ENCODE measurements around the gene C21orf91.

Gene C21orf91

DNA sequence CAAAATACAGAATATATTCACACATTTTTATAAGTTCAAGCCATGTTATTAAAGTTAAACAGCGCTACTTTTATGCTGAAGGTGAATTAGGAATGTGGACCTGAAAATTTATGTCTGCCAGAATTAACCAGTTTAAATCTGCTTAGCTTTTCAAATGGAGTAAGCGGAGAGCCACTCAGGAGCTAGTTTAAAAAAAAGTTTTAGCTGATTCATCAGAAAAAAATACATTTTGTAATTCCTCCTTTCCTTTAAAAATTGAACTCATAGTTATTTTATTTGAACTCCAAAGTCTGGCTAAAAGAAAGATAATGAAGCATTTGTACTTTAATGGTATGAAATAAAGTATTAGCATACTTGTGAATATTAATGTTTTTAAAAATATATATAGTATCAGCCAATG is 21.2 kb downstream of the C21orf91 start:
- no peak for DNase-seq (ENCODE audit: low spot score)

DNA sequence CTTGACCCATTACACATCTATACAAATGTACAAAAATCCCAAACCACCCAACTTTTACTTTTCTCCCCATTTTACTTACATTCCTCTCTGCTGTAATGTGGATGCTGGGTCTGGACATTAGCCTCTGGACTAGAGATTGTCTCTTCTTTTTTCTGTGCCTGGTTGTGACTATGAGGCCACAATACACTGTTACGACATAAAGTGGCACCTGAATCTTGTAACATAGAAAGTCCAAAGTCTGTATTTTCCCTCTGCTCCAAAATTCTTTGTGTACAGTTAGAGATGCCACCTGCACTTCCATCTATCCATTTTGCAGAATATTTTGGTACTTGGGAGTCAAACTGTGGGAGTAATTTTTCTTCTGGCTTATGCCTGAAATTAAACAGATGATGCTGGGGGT is 22.7 kb downstream of the C21orf91 start:
- DNase-seq (ENCODE audit: low spot score): no peak

DNA sequence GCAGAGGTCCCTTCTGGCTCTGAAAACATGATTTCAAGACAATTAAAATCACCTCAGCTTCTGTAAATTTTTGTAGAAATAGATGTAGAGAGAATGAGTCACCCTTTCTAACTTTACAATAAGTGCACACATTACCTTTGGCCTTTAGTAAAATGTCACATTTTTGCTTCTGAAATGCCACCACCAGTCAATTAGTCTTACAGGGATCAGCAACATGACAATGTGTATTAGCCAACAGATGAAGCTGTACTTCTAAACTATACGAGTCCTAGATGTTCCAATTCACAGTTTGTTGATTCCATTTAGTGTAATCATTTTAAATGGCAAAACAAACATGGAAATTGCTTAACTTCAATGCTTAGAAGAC is 23.1 kb downstream of the C21orf91 start:
- DNase-seq (ENCODE audit: low spot score): peak; percentile 49

DNA sequence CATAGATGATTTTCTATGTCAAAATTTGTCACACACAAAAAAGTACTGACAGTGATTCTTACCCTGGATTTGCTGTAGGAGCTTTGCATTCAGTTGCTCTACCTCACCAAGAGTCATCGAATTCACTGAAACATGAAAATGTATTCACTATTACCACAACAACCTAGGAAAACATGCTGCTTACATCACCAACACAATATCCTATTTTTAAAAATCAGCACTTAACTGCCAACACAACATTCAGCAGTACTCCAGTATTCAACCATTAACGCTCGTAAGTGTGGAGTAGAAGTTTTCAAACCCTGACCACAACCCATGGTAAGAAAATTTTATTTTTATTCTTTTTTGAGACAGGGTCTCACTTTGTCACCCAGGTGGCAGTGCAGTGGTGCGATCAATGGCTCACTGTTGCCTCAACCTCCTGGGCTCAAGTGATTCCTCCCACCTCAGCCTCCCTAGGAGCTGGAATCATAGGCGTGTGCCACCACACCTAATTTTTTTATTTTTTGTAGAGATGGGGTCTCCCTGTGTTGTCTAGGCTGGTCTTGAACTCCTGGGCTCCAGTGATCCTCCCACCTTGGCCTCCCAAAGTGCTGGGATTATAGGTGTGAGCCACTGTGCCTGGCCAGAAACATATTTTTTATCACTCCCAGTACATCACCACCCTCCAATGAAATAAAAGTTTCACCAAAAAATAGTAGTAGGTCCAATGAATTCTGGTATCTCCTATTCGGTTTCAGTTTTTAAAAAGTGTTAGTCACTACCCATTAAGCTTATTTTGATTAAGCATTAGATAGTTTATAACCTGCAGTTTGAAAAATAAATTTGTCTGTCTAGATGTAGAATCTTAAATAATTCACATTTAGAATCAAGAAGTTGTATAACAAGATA is 23.8 kb downstream of the C21orf91 start:
- DNase-seq (ENCODE audit: low spot score): peak; percentile 55

DNA sequence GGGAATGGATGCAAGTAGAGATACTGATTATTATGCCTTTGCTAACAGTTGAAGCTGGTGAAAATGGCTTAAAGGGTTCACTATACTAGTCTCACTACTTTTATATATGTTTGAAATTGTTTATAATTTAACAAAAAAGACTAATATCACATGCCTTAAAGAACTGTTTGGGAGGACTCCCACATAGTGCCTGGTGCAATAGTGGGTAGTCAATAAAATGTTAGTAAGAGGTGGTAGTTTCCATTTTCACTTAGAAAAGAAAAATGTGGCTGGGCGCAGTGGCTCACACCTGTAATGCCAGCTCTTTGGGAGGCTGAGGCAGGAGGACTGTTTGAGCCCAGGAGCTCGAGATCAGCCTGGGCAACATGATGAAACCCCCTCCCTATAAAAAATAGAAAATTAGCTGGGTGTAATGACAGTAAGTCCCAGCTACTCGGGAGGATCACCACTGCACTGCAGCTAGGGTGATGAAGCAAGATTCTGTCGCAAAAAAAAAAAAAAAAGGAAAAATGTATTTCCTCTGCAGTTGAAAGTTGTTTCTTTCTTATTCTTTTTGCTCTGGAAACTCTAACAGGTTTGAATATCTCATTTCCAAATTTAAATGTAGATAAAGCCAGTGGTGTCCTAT is 24.5 kb downstream of the C21orf91 start:
- DNase-seq (ENCODE audit: low spot score): no peak

DNA sequence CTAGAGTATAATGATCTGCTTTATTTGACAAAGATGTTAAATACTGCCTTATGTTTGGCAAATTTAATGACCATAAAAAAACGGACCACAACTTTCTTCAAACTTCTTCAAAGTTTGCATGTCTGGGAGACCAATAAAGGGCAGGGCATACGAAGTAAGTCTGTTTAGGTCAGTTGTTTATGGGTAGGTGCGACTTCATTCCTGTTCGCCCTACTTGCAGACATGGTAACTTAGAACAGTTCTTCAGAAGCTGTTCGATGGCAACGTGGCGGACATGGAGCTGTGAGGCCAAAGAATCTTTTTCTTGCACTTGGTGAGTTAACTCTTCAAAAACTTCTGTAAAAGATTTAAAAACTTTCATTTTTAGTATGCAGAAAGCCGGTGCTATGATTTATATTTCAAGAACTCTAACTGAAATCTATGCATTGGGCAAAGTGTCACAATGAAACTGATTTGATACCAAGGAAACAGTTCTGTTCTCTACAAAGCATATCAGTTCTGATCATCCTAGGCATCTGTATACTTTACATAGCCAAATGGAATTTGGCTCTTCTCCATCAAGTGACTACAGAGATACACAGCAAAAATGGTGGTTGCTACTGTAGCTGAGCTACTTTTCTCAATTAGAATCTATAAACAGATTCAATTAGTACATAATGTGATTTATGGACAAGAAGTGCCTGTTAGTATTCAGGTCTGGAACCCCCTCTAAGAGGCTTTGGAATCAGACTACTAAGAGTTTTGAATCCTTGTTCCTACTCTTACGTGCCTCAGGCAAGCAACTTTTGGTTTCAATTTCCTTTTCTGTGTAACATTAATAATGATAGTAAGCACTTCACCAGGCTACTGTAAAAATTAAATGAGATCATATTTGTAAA is 25.7 kb downstream of the C21orf91 start:
- peak; percentile 49 for DNase-seq (ENCODE audit: low spot score)

DNA sequence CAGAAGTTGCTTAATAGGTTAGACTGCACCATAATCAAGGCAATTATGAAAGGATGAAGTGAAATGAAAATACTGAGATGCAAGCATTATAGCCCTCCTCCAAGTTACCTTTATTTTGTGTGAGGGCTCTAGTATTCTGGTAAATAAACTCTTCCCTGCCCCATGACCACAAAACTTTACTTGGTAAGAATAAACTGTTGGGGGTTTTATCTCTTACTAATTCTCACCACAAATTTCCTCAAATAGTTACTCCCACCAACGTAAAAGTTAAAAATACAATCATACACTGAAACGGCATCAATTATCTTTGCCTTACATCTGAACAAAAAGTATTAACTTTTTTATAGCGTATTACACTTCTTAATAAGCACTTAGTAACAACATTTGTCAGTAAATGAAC is 29.5 kb downstream of the C21orf91 start:
- peak; percentile 58 for DNase-seq (ENCODE audit: low spot score)

DNA sequence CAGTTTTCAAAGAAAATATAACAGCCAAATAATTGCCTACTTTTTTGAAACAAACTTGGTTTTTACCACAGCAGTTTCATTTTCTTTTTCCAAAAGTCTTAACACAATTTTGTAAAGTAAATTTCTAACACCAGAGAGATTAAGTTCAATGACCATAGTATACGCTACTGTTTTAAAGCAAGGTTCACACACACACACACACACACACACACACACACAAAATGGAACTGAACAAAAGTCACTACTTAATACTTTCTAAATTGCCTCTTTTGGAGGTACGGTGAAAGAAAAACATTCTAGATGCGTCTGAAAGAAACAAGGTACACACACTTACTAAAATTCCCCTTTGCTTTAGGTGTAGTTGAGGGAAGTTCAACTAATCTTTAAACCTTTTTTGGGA is 30.1 kb downstream of the C21orf91 start:
- DNase-seq (ENCODE audit: low spot score): no peak

DNA sequence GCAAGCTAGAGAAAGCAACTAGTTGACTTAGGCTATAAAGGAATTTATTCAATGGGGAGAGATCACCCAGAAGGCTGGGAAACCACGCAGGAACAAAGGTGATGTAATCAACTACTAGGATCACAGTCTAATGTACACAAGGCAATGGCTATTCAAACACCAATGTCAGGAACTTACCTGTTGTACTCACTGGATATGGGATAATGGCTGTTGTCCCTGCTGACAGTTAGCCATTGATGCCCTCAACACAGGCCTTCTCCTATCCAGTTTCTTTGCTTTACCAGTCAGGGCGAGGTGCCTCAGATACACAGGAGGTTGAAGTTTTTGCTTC is 32.3 kb downstream of the C21orf91 start:
- no peak for DNase-seq (ENCODE audit: low spot score)

DNA sequence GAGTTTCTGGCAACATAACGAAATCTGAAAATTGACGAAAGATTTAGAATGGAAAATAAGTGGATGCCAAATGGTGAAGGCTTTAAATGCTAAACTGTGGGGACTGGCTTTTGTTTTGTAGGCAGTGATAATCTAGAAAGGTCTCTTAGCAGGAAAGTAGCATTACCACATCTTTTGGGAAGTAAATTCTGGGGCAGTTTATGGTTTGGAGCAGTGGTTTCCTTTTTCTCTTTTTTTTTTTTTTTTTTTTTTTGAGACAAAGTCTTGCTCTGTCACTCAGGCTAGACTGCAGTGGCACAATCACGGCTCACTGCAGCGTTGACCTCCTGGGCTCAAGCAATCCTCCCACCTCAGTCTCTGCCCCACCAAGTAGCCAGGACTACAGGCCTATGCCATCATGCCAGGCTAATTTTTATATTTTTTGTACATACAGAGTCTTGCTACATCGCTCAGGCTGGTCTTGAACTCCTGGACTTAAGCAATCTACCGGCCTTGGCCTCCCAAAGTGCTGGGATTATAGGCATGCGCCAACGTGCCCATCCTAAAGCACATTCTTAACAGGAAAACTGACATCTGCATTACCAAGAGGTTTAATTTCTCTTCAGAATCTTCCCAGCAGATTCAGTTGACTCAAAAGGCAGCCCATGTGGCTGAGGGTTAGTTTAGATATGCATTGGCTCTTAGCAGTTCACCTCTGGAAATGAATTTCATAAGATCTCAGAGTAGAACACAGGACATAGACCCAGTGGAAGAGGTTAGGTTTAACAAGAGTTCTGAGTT is 32.9 kb downstream of the C21orf91 start:
- no peak for DNase-seq (ENCODE audit: low spot score)

DNA sequence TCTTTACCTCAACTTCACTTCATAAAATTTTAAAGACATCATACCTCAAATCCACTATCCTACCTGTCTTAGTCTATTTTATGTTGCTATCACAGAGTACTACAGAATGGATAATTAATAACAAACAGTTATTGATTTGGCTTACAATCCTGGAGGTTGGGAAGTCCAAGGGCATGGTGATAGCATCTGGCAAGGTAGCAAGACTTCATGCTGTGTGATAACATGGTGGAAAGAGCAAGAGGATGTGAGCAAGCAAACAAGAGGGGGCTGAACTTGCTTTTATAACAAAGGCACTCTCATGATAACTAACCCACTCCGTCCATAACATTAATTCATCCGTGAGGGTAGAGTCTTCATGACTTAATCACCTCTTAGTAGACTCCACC is 33.8 kb downstream of the C21orf91 start:
- DNase-seq (ENCODE audit: low spot score): no peak

DNA sequence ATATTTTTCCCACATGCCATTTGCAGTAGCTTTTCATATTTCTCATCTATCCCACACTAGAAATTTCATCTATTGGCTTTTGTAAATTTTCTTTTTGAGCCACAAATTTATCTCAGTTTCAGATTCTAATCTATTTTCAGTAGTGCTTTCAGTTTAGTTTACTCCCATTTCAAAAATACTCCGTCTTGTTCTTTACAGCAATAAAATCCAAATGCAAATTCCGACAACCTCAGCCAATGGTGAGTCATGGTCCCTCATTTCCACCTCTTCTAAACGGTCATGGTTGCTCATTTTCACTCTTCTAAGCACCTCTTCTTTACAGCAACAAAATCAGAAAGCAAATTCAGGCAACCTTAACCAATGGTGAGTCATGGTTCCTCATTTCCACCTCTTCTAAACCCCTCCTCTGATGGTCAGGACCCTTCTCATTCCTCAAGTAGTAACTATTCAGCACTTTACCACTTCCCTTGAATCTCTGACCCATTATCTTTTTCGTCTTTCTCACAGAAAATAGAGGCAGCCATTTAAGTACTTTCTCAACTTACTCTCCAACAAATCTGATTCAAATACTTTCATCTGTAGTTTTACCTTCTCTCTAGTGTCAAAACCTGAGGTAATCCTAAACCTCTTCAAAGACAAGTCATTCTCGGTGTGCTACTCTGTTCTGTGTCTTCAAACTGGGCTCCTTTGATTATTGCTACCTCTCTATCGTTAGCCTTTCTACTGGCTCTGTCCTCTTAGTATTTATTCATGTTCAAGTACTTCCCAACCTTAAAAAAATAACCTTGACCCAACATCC is 34.4 kb downstream of the C21orf91 start:
- DNase-seq (ENCODE audit: low spot score): peak; percentile 69

DNA sequence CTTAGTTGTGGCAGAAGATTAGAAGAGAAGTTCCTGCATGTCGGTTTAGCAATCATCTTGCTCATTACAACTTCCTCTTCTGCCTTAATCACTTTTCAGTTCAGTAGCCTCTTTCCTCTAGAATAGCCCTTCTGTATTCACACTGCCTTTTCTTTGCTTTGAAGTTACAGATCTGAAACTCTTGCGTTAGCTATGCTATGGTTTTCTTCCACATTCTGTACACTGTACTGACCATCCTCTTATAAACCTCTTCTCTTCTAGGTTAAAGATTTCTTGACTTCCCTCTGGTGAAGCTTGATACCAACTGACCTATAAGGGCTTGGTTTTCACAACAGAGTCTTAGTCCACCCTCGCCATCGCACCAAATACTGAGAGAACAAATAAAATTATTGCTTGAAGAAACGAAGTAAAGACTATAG is 35.0 kb downstream of the C21orf91 start:
- DNase-seq (ENCODE audit: low spot score): no peak

DNA sequence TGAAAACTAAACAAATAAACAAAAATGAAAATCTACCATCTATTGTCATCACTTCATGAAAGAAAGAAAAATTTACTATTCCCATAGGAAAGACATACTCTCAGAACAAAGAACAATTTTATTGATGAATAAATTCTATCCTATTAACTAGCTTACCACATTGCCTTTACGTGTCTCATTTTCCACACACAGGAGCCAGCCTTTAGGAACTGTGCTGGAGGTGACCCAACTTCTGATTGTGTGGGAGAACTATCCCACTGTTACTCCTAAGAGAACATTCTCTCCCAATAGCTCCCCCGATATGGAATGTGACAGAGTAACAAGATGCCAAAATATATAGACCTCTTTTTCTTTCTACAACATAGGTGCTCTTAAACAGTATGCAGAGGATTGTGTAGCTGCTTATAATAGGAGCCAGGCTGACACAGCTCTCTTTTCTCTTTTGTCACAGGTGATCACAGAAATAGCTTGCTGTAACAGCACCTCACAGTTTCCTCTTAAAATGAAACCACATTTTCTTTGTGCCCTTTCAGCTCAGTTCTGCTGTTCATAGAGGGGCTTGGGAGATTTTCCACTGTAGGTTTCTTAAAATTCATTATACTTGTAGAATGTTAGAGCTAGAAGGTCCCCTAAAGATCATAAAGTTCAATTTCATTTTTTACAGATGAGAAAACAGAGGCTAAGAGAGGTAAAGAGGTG is 35.5 kb downstream of the C21orf91 start:
- peak; percentile 47 for DNase-seq (ENCODE audit: low spot score)

DNA sequence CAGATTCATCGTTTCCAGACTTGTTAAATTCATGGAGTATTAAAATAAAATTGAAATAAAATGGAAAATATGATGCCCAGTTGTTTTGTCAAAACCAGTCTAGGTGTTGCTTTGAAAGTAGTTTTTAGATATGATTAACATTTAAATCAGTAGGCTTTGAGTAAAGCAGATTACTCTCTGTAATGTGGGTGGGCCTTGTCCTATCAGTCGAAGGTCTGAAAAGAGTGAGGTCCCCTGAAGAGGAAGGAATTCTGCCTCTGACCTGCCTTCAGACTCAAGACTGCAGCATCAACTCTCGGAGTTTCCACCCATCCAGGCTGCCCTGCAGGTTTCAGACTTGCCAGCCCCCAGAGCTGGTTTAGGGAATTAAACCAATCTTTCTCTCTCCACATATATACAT is 36.2 kb downstream of the C21orf91 start:
- DNase-seq (ENCODE audit: low spot score): no peak

DNA sequence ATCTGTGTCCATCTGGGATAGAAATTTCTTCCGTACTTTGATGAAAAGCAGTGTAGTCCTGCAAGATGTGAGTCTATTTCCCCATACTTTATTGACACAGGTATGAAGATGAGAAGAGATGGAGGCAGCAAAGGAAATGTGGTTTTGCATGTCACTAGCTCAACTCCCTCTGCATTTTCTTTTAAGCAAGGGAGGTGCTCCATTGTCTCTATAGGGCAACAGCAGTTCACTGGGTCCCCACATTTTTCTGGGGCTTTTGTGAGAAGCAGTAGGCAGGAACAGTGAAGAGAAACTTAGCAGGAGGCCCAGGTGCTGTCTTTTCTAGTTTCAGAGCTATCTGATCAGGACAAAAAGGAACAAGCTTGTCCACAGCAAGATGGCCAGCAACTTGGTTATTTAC is 37.1 kb downstream of the C21orf91 start:
- DNase-seq (ENCODE audit: low spot score): no peak

DNA sequence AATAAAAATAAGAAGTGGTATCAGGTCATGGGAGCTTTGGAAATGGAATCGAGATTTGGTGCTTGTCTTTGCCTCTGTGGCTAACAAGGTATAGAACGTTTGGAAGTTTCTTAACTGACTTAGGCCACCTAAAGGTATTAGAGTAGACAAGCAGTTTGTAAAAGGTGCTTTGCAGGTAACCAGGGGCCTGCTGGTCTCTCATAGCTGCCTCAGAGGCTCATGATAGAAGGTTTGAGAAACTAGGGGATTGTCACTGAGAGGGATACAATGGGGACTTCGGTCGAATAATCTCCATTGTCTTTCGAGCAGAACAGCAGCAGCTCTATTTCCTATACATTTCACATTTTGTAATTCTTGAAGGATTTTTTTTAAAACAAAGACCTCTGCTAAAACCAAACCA is 37.6 kb downstream of the C21orf91 start:
- DNase-seq (ENCODE audit: low spot score): no peak

DNA sequence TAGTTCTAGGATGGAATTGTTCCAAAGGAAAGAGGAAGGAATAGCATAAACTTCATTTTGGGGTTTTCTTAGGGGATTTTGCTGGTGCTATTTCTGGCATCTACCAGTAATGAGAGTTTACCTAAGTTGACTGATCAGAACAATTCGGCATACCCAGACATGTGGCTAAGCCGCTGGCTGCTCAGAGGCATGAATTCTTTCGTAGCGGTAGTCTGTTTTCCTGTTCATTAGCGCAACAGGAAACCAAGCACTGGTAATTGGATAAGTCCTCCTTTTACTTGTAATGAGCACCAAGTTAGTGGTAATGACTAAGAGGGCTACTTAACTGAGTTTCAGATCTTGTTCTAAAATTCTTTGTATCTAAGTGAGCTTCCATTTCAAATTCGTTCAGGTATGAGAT is 38.6 kb downstream of the C21orf91 start:
- DNase-seq (ENCODE audit: low spot score): peak; percentile 86

DNA sequence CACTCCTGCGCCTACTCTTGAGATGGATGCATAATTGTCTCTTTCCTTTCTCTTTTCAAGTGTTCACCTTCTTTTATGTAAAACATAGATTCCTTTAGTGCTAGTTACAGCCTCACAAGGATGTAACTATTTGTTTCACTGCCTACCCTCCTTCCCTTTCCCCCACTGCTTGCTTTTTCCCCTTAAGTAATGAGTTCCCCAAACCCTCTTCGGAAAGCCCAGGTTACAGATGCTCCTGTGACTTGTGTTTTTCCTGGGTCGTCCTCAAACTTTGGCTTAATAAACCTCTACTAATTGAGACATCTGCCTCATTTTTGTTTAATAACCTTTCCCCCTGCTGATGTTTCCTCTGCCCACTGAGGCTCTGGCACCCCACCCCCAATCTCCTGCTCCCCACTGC is 39.2 kb downstream of the C21orf91 start:
- DNase-seq (ENCODE audit: low spot score): no peak

DNA sequence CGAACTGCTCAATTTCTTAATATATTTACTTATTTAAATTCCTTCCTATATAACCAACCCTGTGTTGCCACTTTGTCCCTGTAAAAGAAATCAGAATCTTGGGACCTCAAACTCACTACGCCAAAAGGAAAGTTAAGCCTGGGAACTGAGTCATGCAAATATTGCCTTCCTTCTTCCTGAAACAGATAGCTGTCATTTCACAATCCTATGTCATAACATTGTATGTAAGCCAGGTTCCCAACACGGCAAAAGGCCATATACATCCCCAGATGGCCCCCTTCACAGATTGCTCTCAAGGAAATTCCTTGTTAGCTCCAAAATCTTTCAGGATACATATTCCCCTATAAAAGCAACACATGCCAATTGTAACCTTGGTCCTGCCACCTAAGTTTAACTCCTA is 39.7 kb downstream of the C21orf91 start:
- no peak for DNase-seq (ENCODE audit: low spot score)
